ENCODE results near the gene NAA80.

- TF ChIP-seq ELF4 (IDR thresholded peaks at IDR 0.05) (no peak), ARNT (IDR thresholded peaks at IDR 0.05) (no peak), BHLHE40 (IDR thresholded peaks at IDR 0.05; ENCODE audit: borderline replicate concordance) (no peak), FOXK2 (IDR thresholded peaks at IDR 0.05) (no peak), HDGF (IDR thresholded peaks at IDR 0.05; ENCODE audit: borderline replicate concordance) (no peak), FOXM1 (IDR thresholded peaks at IDR 0.05; ENCODE audit: borderline replicate concordance) (no peak), CTBP1 (IDR thresholded peaks at IDR 0.05; ENCODE audit: borderline replicate concordance) (no peak)
Measured at GRCh38 chr3:50318615-50319014, 19.4 kb upstream of the NAA80 start.
